ENCODE data around the gene ERLIN1.

The ERLIN1 gene

DNA sequence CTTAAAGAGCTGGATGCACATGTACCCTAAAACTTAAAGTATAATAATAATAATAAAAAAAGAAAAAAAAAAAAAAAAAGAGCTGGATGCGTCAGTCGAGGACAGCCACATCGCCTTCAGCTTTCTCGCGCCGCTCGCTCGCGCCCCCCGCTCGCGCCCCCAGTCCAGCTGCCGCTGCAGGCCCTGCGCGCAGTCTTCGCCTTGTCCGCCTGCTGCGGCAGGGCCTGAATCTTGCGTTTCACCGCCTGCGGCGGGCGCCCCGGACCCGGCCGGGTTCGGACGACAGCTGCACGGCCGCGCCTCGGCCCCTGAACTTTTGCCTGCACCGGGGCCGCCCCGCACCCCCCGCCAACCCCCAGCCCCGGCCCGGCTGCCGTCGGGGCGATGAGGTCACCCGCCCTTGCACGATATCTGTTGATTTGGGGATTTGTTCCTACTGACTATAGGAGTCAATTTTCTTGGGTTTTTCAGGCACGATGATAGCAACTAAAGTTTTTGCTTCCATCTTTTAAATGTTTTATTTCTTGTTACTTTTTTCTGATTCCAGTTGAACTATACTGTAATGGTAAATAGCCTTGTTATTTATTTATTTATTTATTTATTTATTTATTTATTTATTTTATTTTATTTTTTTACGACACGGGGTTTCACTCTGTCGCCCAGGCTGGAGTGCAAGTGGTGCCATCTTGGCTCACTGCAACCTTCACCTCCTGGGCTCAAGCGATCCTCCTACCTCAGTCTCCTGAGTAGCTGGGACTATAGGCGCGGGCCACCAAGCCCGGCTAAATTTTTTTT lies 70.7 kb downstream of the ERLIN1 start:
- no peak overlapping the region for H2AFZ ChIP-seq (ENCODE audit: low read depth, low read length)
- no peaks in the 10 kb centered on the region for H3K36me3 ChIP-seq (ENCODE audit: insufficient read depth, low read length)
- no peaks in the 10 kb centered on the region for H3K9me3 ChIP-seq (ENCODE audit: low read length)
- no peak overlapping the region for H3K4me3 ChIP-seq (ENCODE audit: low read length)
- peaks cover 3% of the 10 kb centered on the region for H3K27me3 ChIP-seq (ENCODE audit: insufficient read depth, low read length)
- H3K4me1 ChIP-seq (ENCODE audit: insufficient read depth, low read length), result no peaks in the 10 kb centered on the region

DNA sequence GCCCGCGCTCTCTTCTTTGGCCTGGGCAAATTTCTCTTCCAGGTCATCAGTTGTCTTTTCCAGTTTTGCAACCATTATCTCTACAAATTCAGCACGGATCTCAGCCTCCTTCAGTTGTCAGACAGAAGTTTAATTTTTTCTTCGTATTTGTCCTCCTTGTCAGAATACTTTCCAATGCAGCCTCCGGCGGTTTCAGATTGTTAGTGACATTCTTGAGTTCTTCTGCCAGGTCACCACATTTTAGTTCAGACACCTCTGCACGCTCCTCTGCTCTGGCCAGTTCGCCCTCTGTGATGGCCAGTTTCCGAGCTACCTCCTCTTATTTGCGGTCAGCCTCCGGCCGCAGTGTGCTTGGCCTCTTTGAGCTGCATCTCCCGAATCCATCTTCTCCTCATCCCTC lies 71.4 kb downstream of the ERLIN1 start:
- Histone ChIP-seq H2AFZ (ENCODE audit: low read depth, low read length) (no peak overlapping the region), H3K4me3 (ENCODE audit: low read length) (no peak overlapping the region), H3K27me3 (ENCODE audit: insufficient read depth, low read length) (peaks cover 3% of the 10 kb centered on the region), H3K9me3 (ENCODE audit: low read length) (no peaks in the 10 kb centered on the region), H3K4me1 (ENCODE audit: insufficient read depth, low read length) (no peaks in the 10 kb centered on the region), H3K36me3 (ENCODE audit: insufficient read depth, low read length) (no peaks in the 10 kb centered on the region)

DNA sequence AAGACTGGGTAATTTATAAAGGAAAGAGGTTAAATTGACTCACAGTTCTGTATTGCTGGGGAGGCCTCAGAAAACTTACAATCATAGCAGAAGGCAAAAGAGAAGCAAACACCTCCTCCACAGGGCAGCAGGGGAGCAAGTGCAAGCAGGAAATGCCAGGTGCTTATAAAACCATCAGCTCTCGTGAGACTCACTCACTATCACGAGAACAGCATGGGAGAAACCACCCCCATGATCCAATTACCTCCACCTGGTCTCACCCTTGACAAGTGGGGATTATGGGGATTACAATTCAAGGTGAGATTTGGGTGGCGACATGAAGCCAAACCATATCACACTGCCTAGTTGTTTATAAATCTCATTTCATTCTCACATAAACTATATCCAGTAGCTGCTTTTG lies 76.2 kb downstream of the ERLIN1 start:
- Histone ChIP-seq H3K4me3 (ENCODE audit: low read length) (no peak overlapping the region), H3K4me1 (ENCODE audit: insufficient read depth, low read length) (no peaks in the 10 kb centered on the region), H2AFZ (ENCODE audit: low read depth, low read length) (no peak overlapping the region), H3K36me3 (ENCODE audit: insufficient read depth, low read length) (no peaks in the 10 kb centered on the region), H3K27me3 (ENCODE audit: insufficient read depth, low read length) (peaks cover 4% of the 10 kb centered on the region), H3K9me3 (ENCODE audit: low read length) (no peaks in the 10 kb centered on the region)

DNA sequence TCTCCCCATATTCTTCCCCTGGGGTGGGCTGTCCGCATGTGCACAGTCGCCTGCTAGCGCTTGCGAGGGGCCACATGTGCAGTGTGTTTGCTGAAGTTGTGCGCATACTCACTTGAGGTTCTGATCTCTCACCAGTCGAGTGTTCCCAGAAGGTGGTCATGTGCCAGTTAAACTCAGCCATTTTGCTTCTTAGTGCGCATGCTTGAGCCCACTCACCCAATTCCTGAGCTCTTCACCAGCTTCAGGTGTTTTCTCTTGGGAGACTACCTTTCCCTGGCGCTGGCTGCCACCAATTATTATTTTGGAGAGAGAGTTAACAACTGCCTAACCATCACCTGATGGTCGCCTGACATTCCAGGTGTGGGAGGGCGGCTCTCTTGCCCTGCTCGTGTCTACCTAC lies 79.0 kb downstream of the ERLIN1 start:
- Histone ChIP-seq H3K27me3 (ENCODE audit: insufficient read depth, low read length) (peaks cover 4% of the 10 kb centered on the region), H3K4me3 (ENCODE audit: low read length) (no peak overlapping the region), H2AFZ (ENCODE audit: low read depth, low read length) (no peak overlapping the region)

DNA sequence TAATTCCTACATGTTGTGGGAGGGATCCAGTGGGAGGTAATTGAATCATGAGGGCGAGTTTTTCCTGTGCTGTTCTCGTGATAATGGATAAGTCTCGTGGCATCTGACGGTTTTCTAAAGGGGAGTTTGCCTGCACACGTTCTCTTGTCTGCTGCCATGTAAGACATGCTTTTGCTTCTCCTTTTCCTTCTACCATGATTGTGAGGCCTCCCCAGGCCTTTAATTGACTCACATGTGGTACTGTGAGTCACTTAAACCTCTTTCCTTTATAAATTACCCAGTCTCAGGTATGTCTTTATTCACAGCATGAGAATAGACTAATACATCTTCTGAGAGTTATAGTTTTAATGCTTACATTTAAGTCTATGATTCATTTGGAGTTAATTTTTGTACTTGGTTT lies 81.5 kb downstream of the ERLIN1 start:
- no peaks in the 10 kb centered on the region for H3K36me3 ChIP-seq (ENCODE audit: insufficient read depth, low read length)
- no peak overlapping the region for H3K4me3 ChIP-seq (ENCODE audit: low read length)
- peaks cover 8% of the 10 kb centered on the region for H3K27me3 ChIP-seq (ENCODE audit: insufficient read depth, low read length)
- no peaks in the 10 kb centered on the region for H3K4me1 ChIP-seq (ENCODE audit: insufficient read depth, low read length)
- H2AFZ ChIP-seq (ENCODE audit: low read depth, low read length), result no peak overlapping the region
- no peaks in the 10 kb centered on the region for H3K9me3 ChIP-seq (ENCODE audit: low read length)

More for the DNA sequence above, 79.0 kb downstream of the ERLIN1 start:
- Histone ChIP-seq H3K4me1 (ENCODE audit: insufficient read depth, low read length) (no peaks in the 10 kb centered on the region), H3K9me3 (ENCODE audit: low read length) (no peaks in the 10 kb centered on the region), H3K36me3 (ENCODE audit: insufficient read depth, low read length) (no peaks in the 10 kb centered on the region)

DNA sequence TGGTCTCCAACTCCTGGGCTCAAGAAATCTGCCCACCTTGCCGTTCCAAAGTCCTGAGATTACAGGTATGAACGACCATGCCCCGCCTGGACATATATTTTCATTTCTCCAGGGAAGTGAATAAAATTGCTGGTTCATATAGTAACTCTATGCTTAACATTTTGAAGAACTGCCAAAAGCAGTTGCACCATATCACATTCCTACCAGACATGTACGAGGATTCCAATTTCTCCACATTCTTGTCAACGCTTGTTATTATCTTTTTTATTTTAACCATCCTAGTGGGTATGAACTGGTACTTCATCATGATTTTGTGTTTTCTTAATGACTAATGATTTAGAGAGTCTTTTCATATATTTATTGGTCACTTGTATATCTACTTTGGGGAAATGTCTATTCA lies 82.2 kb downstream of the ERLIN1 start:
- H3K36me3 ChIP-seq (ENCODE audit: insufficient read depth, low read length), result no peaks in the 10 kb centered on the region
- no peak overlapping the region for H2AFZ ChIP-seq (ENCODE audit: low read depth, low read length)
- peaks cover 8% of the 10 kb centered on the region for H3K27me3 ChIP-seq (ENCODE audit: insufficient read depth, low read length)
- H3K4me3 ChIP-seq (ENCODE audit: low read length), result no peak overlapping the region
- no peaks in the 10 kb centered on the region for H3K9me3 ChIP-seq (ENCODE audit: low read length)
- H3K4me1 ChIP-seq (ENCODE audit: insufficient read depth, low read length), result no peaks in the 10 kb centered on the region

DNA sequence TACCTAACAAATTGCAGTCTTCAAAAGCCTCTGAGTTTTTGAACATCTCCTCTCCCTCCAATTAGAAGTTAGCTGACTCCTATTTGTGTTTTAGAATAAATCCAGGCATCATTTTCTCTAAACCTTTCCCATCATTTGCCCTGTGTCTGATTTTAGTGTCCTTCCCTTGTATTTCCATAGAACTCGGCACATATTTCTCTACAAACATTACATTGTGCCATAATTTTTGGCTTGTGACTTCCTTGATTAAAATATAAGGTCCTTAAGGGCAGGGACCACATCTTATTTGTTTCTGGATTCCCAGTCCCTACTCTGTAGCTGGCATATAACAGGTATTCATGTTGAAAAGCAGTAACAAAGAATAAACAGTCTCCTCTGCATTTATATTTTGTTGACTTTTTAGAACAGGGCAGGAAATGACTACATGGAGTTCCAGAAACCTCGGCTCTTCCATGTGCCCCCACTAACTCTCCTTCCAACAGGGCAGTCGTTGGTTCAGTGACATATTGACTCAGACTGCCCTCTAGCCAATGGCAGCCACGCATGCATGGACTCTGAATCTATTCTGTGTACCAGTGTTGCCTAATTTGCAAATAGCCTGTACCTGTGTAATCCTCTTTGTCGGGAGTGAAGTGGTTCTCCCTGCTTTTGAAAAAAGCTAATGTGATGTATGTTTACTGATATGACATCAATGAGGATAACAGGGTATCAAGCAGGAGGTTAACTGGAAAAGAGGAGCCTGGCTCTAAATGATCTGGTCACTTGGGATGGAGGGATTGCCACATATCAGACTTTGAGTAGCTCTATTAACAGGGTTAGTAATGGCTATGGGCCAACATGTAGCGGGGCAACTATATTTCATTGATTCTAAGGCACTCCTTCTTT lies 84.4 kb downstream of the ERLIN1 start:
- Histone ChIP-seq H3K4me3 (ENCODE audit: low read length) (no peak overlapping the region), H3K27me3 (ENCODE audit: insufficient read depth, low read length) (peaks cover 3% of the 10 kb centered on the region), H3K9me3 (ENCODE audit: low read length) (no peaks in the 10 kb centered on the region)

DNA sequence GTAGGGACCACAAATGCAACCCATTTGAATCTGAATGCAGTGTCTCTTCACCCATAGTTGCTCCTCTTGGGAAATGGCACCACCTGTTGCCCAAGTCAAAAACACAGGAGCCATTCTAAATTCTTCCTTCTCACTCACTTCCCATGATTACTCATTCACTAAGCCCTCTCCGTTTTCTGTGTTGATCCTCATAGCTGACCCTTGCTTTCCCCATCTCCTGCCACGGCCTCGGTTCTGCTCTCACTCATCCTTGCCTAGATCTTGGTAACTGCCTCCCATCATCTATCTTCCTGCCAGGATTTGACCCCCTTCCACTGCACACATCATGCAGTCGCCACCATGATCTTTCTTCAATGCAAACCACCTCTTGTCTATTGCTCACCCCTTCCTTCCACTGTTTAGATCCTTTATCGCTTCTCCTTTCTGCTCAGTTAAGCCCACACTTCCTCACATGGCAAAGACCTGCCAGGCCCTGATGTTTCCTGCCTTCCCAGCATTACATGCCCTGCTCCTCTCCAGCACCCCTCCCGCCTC lies 85.1 kb downstream of the ERLIN1 start:
- no peak overlapping the region for H2AFZ ChIP-seq (ENCODE audit: low read depth, low read length)
- no peaks in the 10 kb centered on the region for H3K4me1 ChIP-seq (ENCODE audit: insufficient read depth, low read length)
- no peak overlapping the region for H3K4me3 ChIP-seq (ENCODE audit: low read length)
- no peaks in the 10 kb centered on the region for H3K36me3 ChIP-seq (ENCODE audit: insufficient read depth, low read length)
- H3K27me3 ChIP-seq (ENCODE audit: insufficient read depth, low read length), result peaks cover 3% of the 10 kb centered on the region
- H3K9me3 ChIP-seq (ENCODE audit: low read length), result no peaks in the 10 kb centered on the region

More for the DNA sequence above, 84.4 kb downstream of the ERLIN1 start:
- H3K36me3 ChIP-seq (ENCODE audit: insufficient read depth, low read length), result no peaks in the 10 kb centered on the region
- no peak overlapping the region for H2AFZ ChIP-seq (ENCODE audit: low read depth, low read length)
- no peaks in the 10 kb centered on the region for H3K4me1 ChIP-seq (ENCODE audit: insufficient read depth, low read length)
